ENCODE measurements around the gene YARS1. TPM values are rescaled to one million over a fixed set of nuclear protein-coding genes. Genes with fewer than 3 reads are reported as not detected.

The YARS1 gene
- total and polyA plus RNA-seq, 2 of the 4 experiments (the other 2 are of a cell fraction) = 100 to 166 TPM

- H3K23ac ChIP-seq (ENCODE audit: low read depth, low read length) = no peak overlapping the region
- H3K9me3 ChIP-seq (ENCODE audit: control insufficient read depth, insufficient read depth, low read length) = no peaks in the 10 kb centered on the region
- in situ Hi-C loops (cut with MboI; ENCODE audit: low sequenced_read_pairs) (no loop called here), dilution Hi-C loops (cut with HindIII; ENCODE audit: low sequenced_read_pairs, unreplicated experiment) (no loop called here), intact Hi-C loops (cut with micrococcal nuclease) (no loop called here)
- ATAC-seq (ENCODE audit: low read depth) = no peak
- H2BK15ac ChIP-seq (ENCODE audit: low read depth, low read length) = no peak overlapping the region
- no peak overlapping the region for H4K8ac ChIP-seq (ENCODE audit: low read depth in 2 of 2, low read length in 2 of 2)
- H4K20me1 ChIP-seq (ENCODE audit: insufficient read depth, low read length) = peaks cover 18% of the 10 kb centered on the region; the same call in 1 of the 2 replicates
- peaks cover 50% of the 10 kb centered on the region for H3K36me3 ChIP-seq (ENCODE audit: control insufficient read depth, insufficient read depth, low read length)
- no peak overlapping the region for H3K18ac ChIP-seq (ENCODE audit: low read depth, low read length)
- H3K79me1 ChIP-seq (ENCODE audit: low read depth in 1 of 2, low read length in 2 of 2) = peaks cover 0 to 14% of the 10 kb centered on the region in 2 experiments; a peak in 2 of 4 replicates
- H3K4me1 ChIP-seq (ENCODE audit: control insufficient read depth, insufficient read depth, low read length) = peaks cover 6% of the 10 kb centered on the region
- no peak overlapping the region for H2BK20ac ChIP-seq (ENCODE audit: low read depth, low read length)
- peak overlapping the region; percentile 25 for H2AK9ac ChIP-seq (replicated peaks; ENCODE audit: low read depth, low read length, poor library complexity)
- H3K4ac ChIP-seq (ENCODE audit: low read depth, low read length) = no peak overlapping the region
- H4K91ac ChIP-seq (ENCODE audit: insufficient read depth, low read depth, low read length) = no peak overlapping the region
- ChIA-PET CTCF (interaction anchor here (1.3 to 5.7 kb wide), 3 partner anchors 46 to 254 kb away, joined by 3 to 52 read pairs (median 3); no protein-coding TSS in a partner anchor), POLR2A (ENCODE audit: unreplicated experiment) (no interaction called here)
- H2AK5ac ChIP-seq (ENCODE audit: low read depth, low read length) = no peak overlapping the region
- DNase-seq = no peak
- H2BK5ac ChIP-seq (ENCODE audit: low read depth, low read length, poor library complexity, severe bottlenecking) = no peak overlapping the region
- no peak overlapping the region for H2AFZ ChIP-seq (replicated peaks; ENCODE audit: low read length, poor library complexity)
- H3K9me1 ChIP-seq (ENCODE audit: insufficient read depth, low read length) = no peaks in the 10 kb centered on the region; the same call in 1 of the 2 replicates
- no peak overlapping the region for H3K27ac ChIP-seq (ENCODE audit: insufficient read depth, low read length)
- TF ChIP-seq RFX5 (IDR thresholded peaks at IDR 0.05; ENCODE audit: low read depth, low read length) (no peak), FOS (IDR thresholded peaks at IDR 0.05; ENCODE audit: low read depth, low read length) (no peak), CEBPB (IDR thresholded peaks at IDR 0.05; ENCODE audit: low read depth, low read length) (no peak)
- H3K4me2 ChIP-seq (ENCODE audit: low read depth, low read length) = no peak overlapping the region
- H4K5ac ChIP-seq (ENCODE audit: low read depth, low read length) = no peak overlapping the region
- H3K4me3 ChIP-seq (ENCODE audit: insufficient read depth, low read depth, low read length) = no peak overlapping the region
- H3K27me3 ChIP-seq (ENCODE audit: control insufficient read depth, insufficient read depth, low read length) = no peaks in the 10 kb centered on the region
- H3K9ac ChIP-seq (ENCODE audit: low read depth, low read length) = no peak overlapping the region
- no TSS peak for BruUV-seq (replicated peaks)
- no peak overlapping the region for H3K56ac ChIP-seq (ENCODE audit: extremely low read depth, insufficient read depth, low read length)
- H2BK120ac ChIP-seq (ENCODE audit: low read depth, low read length) = no peak overlapping the region
- H3K14ac ChIP-seq (replicated peaks; ENCODE audit: low read depth, low read length) = no peak overlapping the region
Measured at GRCh38 chr1:32774464-32774808, 42.7 kb downstream of the YARS1 start.
